Activated CD4-positive, CD25-positive, alpha-beta regulatory T cell treated with anti-CD3 and anti-CD28 coated beads, Interleukin-2, amount 50 U/mL, for 72 hours (primary cell): ENCODE measurements around the gene PRDM5.

Source experiments
- DNase-seq: peaks from one replicate; pipeline ENCODE4 v3.0.0; 2021

Gene PRDM5

GRCh38 chr4:120815361-120815760, 107.2 kb downstream of the PRDM5 start:
- DNase-seq: no peak

GRCh38 chr4:120814886-120815285, 107.6 kb downstream of the PRDM5 start:
- no peak for DNase-seq

- no peak for DNase-seq
These were observed 110.3 kb downstream of the PRDM5 start for GRCh38 chr4:120812216-120812615.

- DNase-seq: no peak
These were observed 113.0 kb downstream of the PRDM5 start for GRCh38 chr4:120809518-120809917.

GRCh38 chr4:120808475-120809141, 113.9 kb downstream of the PRDM5 start:
- no peak for DNase-seq

GRCh38 chr4:120801137-120801758, 121.3 kb downstream of the PRDM5 start:
- no peak for DNase-seq

- DNase-seq: no peak
These were observed 124.0 kb downstream of the PRDM5 start for GRCh38 chr4:120798570-120798969.

GRCh38 chr4:120796271-120796670, 126.3 kb downstream of the PRDM5 start:
- DNase-seq: no peak

- no peak for DNase-seq
These were observed 137.3 kb downstream of the PRDM5 start for GRCh38 chr4:120785202-120785601.

- no peak for DNase-seq
These were observed 145.1 kb downstream of the PRDM5 start for GRCh38 chr4:120777459-120777858.

GRCh38 chr4:120775431-120775830, 147.1 kb downstream of the PRDM5 start:
- no peak for DNase-seq

GRCh38 chr4:120773641-120774040, 148.9 kb downstream of the PRDM5 start:
- DNase-seq: no peak

- DNase-seq: no peak
These were observed 150.6 kb downstream of the PRDM5 start for GRCh38 chr4:120771907-120772306.

- no peak for DNase-seq
These were observed 151.6 kb downstream of the PRDM5 start for GRCh38 chr4:120770897-120771296.

GRCh38 chr4:120769227-120769626, 153.3 kb downstream of the PRDM5 start:
- no peak for DNase-seq

- no peak for DNase-seq
These were observed 157.3 kb downstream of the PRDM5 start for GRCh38 chr4:120765260-120765680.

- no peak for DNase-seq
These were observed 158.9 kb downstream of the PRDM5 start for GRCh38 chr4:120763650-120764049.

GRCh38 chr4:120761070-120761469, 161.5 kb downstream of the PRDM5 start:
- no peak for DNase-seq

GRCh38 chr4:120760047-120760446, 162.5 kb downstream of the PRDM5 start:
- DNase-seq: no peak

GRCh38 chr4:120755864-120756263, 166.7 kb downstream of the PRDM5 start:
- no peak for DNase-seq

GRCh38 chr4:120754590-120754989, 167.9 kb downstream of the PRDM5 start:
- no peak for DNase-seq

- no peak for DNase-seq
These were observed 168.7 kb downstream of the PRDM5 start for GRCh38 chr4:120753854-120754253.

- DNase-seq: no peak
These were observed 172.4 kb downstream of the PRDM5 start for GRCh38 chr4:120750152-120750525.

- DNase-seq: no peak
These were observed 172.9 kb downstream of the PRDM5 start for GRCh38 chr4:120749445-120750151.
